Activated CD4-positive, alpha-beta T cell treated with anti-CD3 and anti-CD28 coated beads, Interleukin-10, Interleukin-2, amounts not matched to agents 100 ng/mL and 50 ng/mL, durations not matched to agents 16 hours and 8 hours (primary cell): ENCODE data around the gene SAMD11.

Experiments used
- DNase-seq: peaks from one replicate; pipeline ENCODE4 v3.0.0-alpha.2; 2020

Gene SAMD11

GRCh38 chr1:947958-948357 is 24.2 kb downstream of the SAMD11 start:
- no peak for DNase-seq

- no peak for DNase-seq
Measured at GRCh38 chr1:950268-950667, 26.5 kb downstream of the SAMD11 start.

GRCh38 chr1:950881-951280 is 27.2 kb downstream of the SAMD11 start:
- no peak for DNase-seq

GRCh38 chr1:951364-951763 is 27.6 kb downstream of the SAMD11 start:
- DNase-seq: no peak

- no peak for DNase-seq
Measured at GRCh38 chr1:952201-952600, 28.5 kb downstream of the SAMD11 start.

- no peak for DNase-seq
Measured at GRCh38 chr1:952603-953002, 28.9 kb downstream of the SAMD11 start.

GRCh38 chr1:953524-954320 is 30.0 kb downstream of the SAMD11 start:
- no peak for DNase-seq

GRCh38 chr1:954927-955326 is 31.2 kb downstream of the SAMD11 start:
- DNase-seq: no peak

- DNase-seq: no peak
Measured at GRCh38 chr1:955474-955873, 31.8 kb downstream of the SAMD11 start.

GRCh38 chr1:956636-957035 is 32.9 kb downstream of the SAMD11 start:
- DNase-seq: no peak

GRCh38 chr1:958823-959730 is 35.4 kb downstream of the SAMD11 start, which contains the start of gene NOC2L:
Gene NOC2L, minus strand, starts transcription at chr1:959256. Its CDS starts 16 bp downstream, at chr1:959240.
- DNase-seq: peak; percentile 97

- DNase-seq: no peak
Measured at GRCh38 chr1:959731-960362, 36.1 kb downstream of the SAMD11 start.

- peak; percentile 88 for DNase-seq
Measured at GRCh38 chr1:960363-961131, 36.8 kb downstream of the SAMD11 start, which contains the start of gene KLHL17. Gene KLHL17, plus strand, starts transcription at chr1:960584. Its CDS starts 110 bp downstream, at chr1:960694.

GRCh38 chr1:961132-961669 is 37.5 kb downstream of the SAMD11 start:
- no peak for DNase-seq

GRCh38 chr1:962381-963300 is 38.9 kb downstream of the SAMD11 start:
- DNase-seq: no peak

GRCh38 chr1:963301-963651 is 39.6 kb downstream of the SAMD11 start:
- no peak for DNase-seq

GRCh38 chr1:963746-964525 is 40.2 kb downstream of the SAMD11 start:
- DNase-seq: no peak

- DNase-seq: no peak
Measured at GRCh38 chr1:964691-965525, 41.2 kb downstream of the SAMD11 start.

- DNase-seq: no peak
Measured at GRCh38 chr1:965526-966134, 41.9 kb downstream of the SAMD11 start.
